ENCODE results near the gene HMX3. TPM values are rescaled to one million over a fixed set of nuclear protein-coding genes. Genes with fewer than 3 reads are reported as not detected.
"Not testable (repeated sequence)": the region's sequence is repeated elsewhere in the genome, so short reads cannot be mapped to it uniquely, and the experiment has no call there.

The HMX3 gene
- total RNA-seq, 6 experiments from 2014 or later: not detected

GRCh38 chr10:123170961-123171360 lies 35.2 kb downstream of the HMX3 start:
- Histone ChIP-seq H3K4me3 (no peak overlapping the region), H3K4me1 (peaks cover 0 to 5% (median 0%) of the 10 kb centered on the region in 4 donors), H3K27ac (peak overlapping the region in 2 of 3 donors; percentile 2 to 3), H3K36me3 (no peaks in the 10 kb centered on the region), H3K27me3 (no peaks in the 10 kb centered on the region), H3K9me3 (no peaks in the 10 kb centered on the region)
- intact Hi-C loops (cut with DNase I): no loop called here
- TF ChIP-seq CTCF (IDR thresholded peaks at IDR 0.05) (no peak), POLR2A (IDR thresholded peaks at IDR 0.05) (no peak)
- 32% methylated on average over 4 of the region's 4 CpGs for WGBS (ENCODE audit: insufficient coverage, low coverage, low lambda C conversion rate, missing lambda C conversion rate)
- DNase-seq (peak in 1 of 3 donors; percentile 62), ATAC-seq (peak; percentile 90 to 96 (median 92))

- H3K9me3 ChIP-seq; H3K27me3 ChIP-seq; H3K4me3 ChIP-seq; H3K4me1 ChIP-seq; ATAC-seq; DNase-seq; H3K36me3 ChIP-seq; H3K27ac ChIP-seq; intact Hi-C loops (cut with DNase I): not testable (repeated sequence)
- WGBS (ENCODE audit: insufficient coverage, low coverage, low lambda C conversion rate, missing lambda C conversion rate): 96% methylated on average over 10 of the region's 10 CpGs
Observed at GRCh38 chr10:123171616-123172015, 35.8 kb downstream of the HMX3 start.

- Histone ChIP-seq H3K4me1 (peaks cover 0 to 1% (median 0%) of the 10 kb centered on the region in 4 donors), H3K9me3 (no peaks in the 10 kb centered on the region), H3K27ac (no peak overlapping the region), H3K4me3 (no peak overlapping the region), H3K27me3 (no peaks in the 10 kb centered on the region), H3K36me3 (no peaks in the 10 kb centered on the region)
- DNase-seq (no peak), ATAC-seq (no peak)
- 72% methylated on average over 8 of the region's 9 CpGs for WGBS (ENCODE audit: insufficient coverage, low coverage, low lambda C conversion rate, missing lambda C conversion rate)
- TF ChIP-seq CTCF (IDR thresholded peaks at IDR 0.05) (no peak), POLR2A (IDR thresholded peaks at IDR 0.05) (no peak)
- intact Hi-C loops (cut with DNase I): no loop called here
Observed at GRCh38 chr10:123175389-123176387, 39.9 kb downstream of the HMX3 start.

- 94% methylated on average over 3 of the region's 4 CpGs for WGBS (ENCODE audit: insufficient coverage, low coverage, low lambda C conversion rate, missing lambda C conversion rate)
- DNase-seq; ATAC-seq; H3K4me3 ChIP-seq; H3K4me1 ChIP-seq; intact Hi-C loops (cut with DNase I); H3K36me3 ChIP-seq; H3K27ac ChIP-seq; H3K9me3 ChIP-seq; H3K27me3 ChIP-seq: not testable (repeated sequence)
Observed at GRCh38 chr10:123178390-123178789, 42.6 kb downstream of the HMX3 start.

GRCh38 chr10:123180101-123181090 lies 44.6 kb downstream of the HMX3 start:
- intact Hi-C loops (cut with DNase I): no loop called here

More at GRCh38 chr10:123180101-123181090, 44.6 kb downstream of the HMX3 start:
- 84% methylated on average over 7 of the region's 7 CpGs for WGBS (ENCODE audit: insufficient coverage, low coverage, low lambda C conversion rate, missing lambda C conversion rate)
- Histone ChIP-seq H3K4me1 (no peaks in the 10 kb centered on the region), H3K4me3 (no peak overlapping the region), H3K36me3 (no peaks in the 10 kb centered on the region), H3K27ac (no peak overlapping the region), H3K9me3 (no peaks in the 10 kb centered on the region), H3K27me3 (no peaks in the 10 kb centered on the region)
- DNase-seq (no peak), ATAC-seq (no peak)
- TF ChIP-seq POLR2A (IDR thresholded peaks at IDR 0.05) (no peak), CTCF (IDR thresholded peaks at IDR 0.05) (no peak)
